IMR-90 (cell line): ENCODE results near the gene EFCAB5.

Experiments used
- BHLHE40 ChIP-seq: fragments of 150-350 bp; IDR thresholded peaks from 2 replicates; pipeline ENCODE4 v1.6.1; 2016; ENCODE audit warnings: mild to moderate bottlenecking, low read depth, low read length
- CTCF ChIP-seq: conservative IDR thresholded peaks from 2 replicates; pipeline ENCODE4 v1.5.1; 2012; ENCODE audit warnings: mild to moderate bottlenecking, low read depth, low read length, improper control_type of control experiment
- FOS ChIP-seq: fragments of 150-350 bp; IDR thresholded peaks from 2 replicates; pipeline ENCODE4 v1.6.1; 2016; ENCODE audit warnings: low read depth, low read length
- MXI1 ChIP-seq: IDR thresholded peaks from 2 replicates; pipeline ENCODE4 v1.6.1; 2012; ENCODE audit warnings: low read depth, mild to moderate bottlenecking, low read length, moderate library complexity, borderline replicate concordance
- POLR2A ChIP-seq: IDR thresholded peaks from 2 replicates; pipeline ENCODE4 v1.6.1; 2012; ENCODE audit warnings: mild to moderate bottlenecking, low read depth, low read length
- RAD21 ChIP-seq: IDR thresholded peaks from 2 replicates; pipeline ENCODE4 v1.6.1; 2012; ENCODE audit warnings: low read length, improper control_type of control experiment
- SMC3 ChIP-seq: fragments of 150-350 bp; IDR thresholded peaks from 2 replicates; pipeline ENCODE4 v1.6.1; 2016; ENCODE audit warnings: low read depth, mild to moderate bottlenecking, antibody characterized with exemption, low read length, moderate library complexity
- TF ChIP-seq, protein P1 (sequence below): fragments of 150-350 bp; IDR thresholded peaks from 2 replicates; pipeline ENCODE4 v1.6.1; 2017; ENCODE audit warnings: mild to moderate bottlenecking, antibody characterized with exemption, low read length, low read depth

DNA sequence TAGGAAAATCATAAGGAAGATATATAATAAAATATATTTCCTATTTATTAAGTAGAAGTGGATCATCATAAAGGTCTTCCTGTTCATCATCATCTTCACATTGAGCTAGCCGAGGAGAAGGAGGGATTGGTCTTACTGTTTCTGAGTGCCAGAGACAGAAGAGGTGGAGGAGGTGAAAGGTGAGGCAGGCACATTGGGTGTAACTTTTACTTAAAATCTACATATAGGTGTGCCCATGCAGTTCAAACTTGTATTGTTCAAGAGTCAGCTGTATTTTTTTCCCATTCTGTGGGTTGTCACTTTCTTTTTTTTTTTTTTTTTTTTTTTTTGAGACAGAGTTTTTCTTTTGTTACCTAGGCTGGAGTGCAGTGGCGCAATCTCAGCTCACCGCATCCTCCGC lies 210.0 kb downstream of the EFCAB5 start:
- TF ChIP-seq MXI1: no peak
- TF ChIP-seq CTCF: no peak
- TF ChIP-seq SMC3: no peak
- TF ChIP-seq POLR2A: no peak
- TF ChIP-seq BHLHE40: no peak
- TF ChIP-seq, protein P1, sequence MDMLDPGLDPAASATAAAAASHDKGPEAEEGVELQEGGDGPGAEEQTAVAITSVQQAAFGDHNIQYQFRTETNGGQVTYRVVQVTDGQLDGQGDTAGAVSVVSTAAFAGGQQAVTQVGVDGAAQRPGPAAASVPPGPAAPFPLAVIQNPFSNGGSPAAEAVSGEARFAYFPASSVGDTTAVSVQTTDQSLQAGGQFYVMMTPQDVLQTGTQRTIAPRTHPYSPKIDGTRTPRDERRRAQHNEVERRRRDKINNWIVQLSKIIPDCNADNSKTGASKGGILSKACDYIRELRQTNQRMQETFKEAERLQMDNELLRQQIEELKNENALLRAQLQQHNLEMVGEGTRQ: no peak
- TF ChIP-seq FOS: no peak
- no peak for TF ChIP-seq RAD21
